Mucosa of rectum (tissue), 2 donors: ENCODE measurements around the gene RCN1.
"Not testable (repeated sequence)": the region's sequence is repeated elsewhere in the genome, so short reads cannot be mapped to it uniquely, and the experiment has no call there.

Experiments
- H3K27ac ChIP-seq, 2 donors: one replicate each; pipeline ENCODE4 v1.7.0; 2013; ENCODE audit warnings: inconsistent platforms in 2 of 2, low read depth in 2 of 2, low read length in 2 of 2
- H3K27me3 ChIP-seq, 2 donors: one replicate each; pipeline ENCODE4 v1.7.0; 2013; ENCODE audit warnings: low read length in 2 of 2; ENCODE audit not compliant: control insufficient read depth in 2 of 2, insufficient read depth in 2 of 2
- H3K36me3 ChIP-seq, 2 donors: one replicate each; pipeline ENCODE4 v1.7.0; 2013; ENCODE audit warnings: low read length in 2 of 2; ENCODE audit not compliant: control insufficient read depth in 2 of 2, insufficient read depth in 2 of 2
- H3K4me1 ChIP-seq, 2 donors: one replicate each; pipeline ENCODE4 v1.7.0; 2013; ENCODE audit warnings: low read length in 2 of 2, mild to moderate bottlenecking in 1 of 2; ENCODE audit not compliant: control insufficient read depth in 2 of 2, insufficient read depth in 2 of 2
- H3K4me3 ChIP-seq, 2 donors: one replicate each; pipeline ENCODE4 v1.7.0; 2013; ENCODE audit warnings: low read length in 2 of 2
- H3K9ac ChIP-seq, 2 donors: one replicate each; pipeline ENCODE4 v1.7.0; 2013; ENCODE audit warnings: low read length in 2 of 2, low read depth in 1 of 2, mild to moderate bottlenecking in 1 of 2
- H3K9me3 ChIP-seq, 2 donors: one replicate each; pipeline ENCODE4 v1.7.0; 2013; ENCODE audit warnings: low read length in 2 of 2; ENCODE audit not compliant: control insufficient read depth in 2 of 2
- donor health status: healthy.
- donor health status: Normal muscosa, but diverticular disease.

RCN1 gene

GRCh38 chr11:32098142-32098903, 7.4 kb downstream of the RCN1 start:
- no peak overlapping the region for H3K4me3 ChIP-seq
- H3K9ac ChIP-seq, result no peak overlapping the region
- no peak overlapping the region for H3K27ac ChIP-seq
- no peaks in the 10 kb centered on the region for H3K9me3 ChIP-seq
- H3K36me3 ChIP-seq, result peaks cover 20 to 35% of the 10 kb centered on the region in 2 donors
- no peaks in the 10 kb centered on the region for H3K27me3 ChIP-seq
- H3K4me1 ChIP-seq, result no peaks in the 10 kb centered on the region

- Histone ChIP-seq H3K9me3 (no peaks in the 10 kb centered on the region), H3K9ac (no peak overlapping the region), H3K27me3 (no peaks in the 10 kb centered on the region), H3K27ac (no peak overlapping the region), H3K4me1 (no peaks in the 10 kb centered on the region), H3K4me3 (no peak overlapping the region), H3K36me3 (peaks cover 20 to 35% of the 10 kb centered on the region in 2 donors)
Observed at GRCh38 chr11:32099516-32099915, 8.6 kb downstream of the RCN1 start.

- no peak overlapping the region for H3K9ac ChIP-seq
- H3K4me1 ChIP-seq, result no peaks in the 10 kb centered on the region
- H3K27me3 ChIP-seq, result no peaks in the 10 kb centered on the region
- no peaks in the 10 kb centered on the region for H3K9me3 ChIP-seq
- peaks cover 20 to 35% of the 10 kb centered on the region in 2 donors for H3K36me3 ChIP-seq
- no peak overlapping the region for H3K27ac ChIP-seq
- H3K4me3 ChIP-seq, result no peak overlapping the region
Observed at GRCh38 chr11:32100495-32100894, 9.6 kb downstream of the RCN1 start.

- Histone ChIP-seq H3K4me1 (no peaks in the 10 kb centered on the region), H3K27me3 (no peaks in the 10 kb centered on the region), H3K4me3 (no peak overlapping the region), H3K9me3 (no peaks in the 10 kb centered on the region), H3K27ac (no peak overlapping the region), H3K36me3 (peaks cover 26 to 35% of the 10 kb centered on the region in 2 donors), H3K9ac (no peak overlapping the region)
Observed at GRCh38 chr11:32101791-32102190, 10.9 kb downstream of the RCN1 start.

- not testable (repeated sequence) for H3K9me3 ChIP-seq, H3K4me3 ChIP-seq, H3K27ac ChIP-seq, H3K9ac ChIP-seq, H3K27me3 ChIP-seq, H3K4me1 ChIP-seq
- peaks cover 21 to 28% of the 10 kb centered on the region in 2 donors for H3K36me3 ChIP-seq
Observed at GRCh38 chr11:32103121-32103719, 12.3 kb downstream of the RCN1 start.

- H3K4me3 ChIP-seq, result no peak overlapping the region
- H3K36me3 ChIP-seq, result peaks cover 21 to 22% of the 10 kb centered on the region in 2 donors
- H3K27ac ChIP-seq, result no peak overlapping the region
- no peaks in the 10 kb centered on the region for H3K4me1 ChIP-seq
- H3K9me3 ChIP-seq, result no peaks in the 10 kb centered on the region
- H3K27me3 ChIP-seq, result no peaks in the 10 kb centered on the region
- no peak overlapping the region for H3K9ac ChIP-seq
Observed at GRCh38 chr11:32103941-32104340, 13.1 kb downstream of the RCN1 start.

GRCh38 chr11:32105871-32106560, 15.1 kb downstream of the RCN1 start:
- Histone ChIP-seq H3K27ac (no peak overlapping the region), H3K27me3 (no peaks in the 10 kb centered on the region), H3K9me3 (no peaks in the 10 kb centered on the region), H3K4me1 (no peaks in the 10 kb centered on the region), H3K9ac (no peak overlapping the region), H3K36me3 (peaks cover 10 to 15% of the 10 kb centered on the region in 2 donors), H3K4me3 (no peak overlapping the region)

- no peaks in the 10 kb centered on the region for H3K4me1 ChIP-seq
- no peak overlapping the region for H3K4me3 ChIP-seq
- no peaks in the 10 kb centered on the region for H3K27me3 ChIP-seq
- no peaks in the 10 kb centered on the region for H3K9me3 ChIP-seq
- H3K27ac ChIP-seq, result no peak overlapping the region
- no peak overlapping the region for H3K9ac ChIP-seq
- peaks cover 0 to 6% of the 10 kb centered on the region in 2 donors for H3K36me3 ChIP-seq
Observed at GRCh38 chr11:32107647-32108046, 16.8 kb downstream of the RCN1 start.

- H3K9ac ChIP-seq, result no peak overlapping the region
- peaks cover 0 to 6% of the 10 kb centered on the region in 2 donors for H3K36me3 ChIP-seq
- H3K4me1 ChIP-seq, result no peaks in the 10 kb centered on the region
Observed at GRCh38 chr11:32108576-32108975, 17.7 kb downstream of the RCN1 start.

GRCh38 chr11:32109138-32109537, 18.3 kb downstream of the RCN1 start:
- no peak overlapping the region for H3K27ac ChIP-seq
- no peak overlapping the region for H3K4me3 ChIP-seq
- no peaks in the 10 kb centered on the region for H3K4me1 ChIP-seq
- H3K9me3 ChIP-seq, result no peaks in the 10 kb centered on the region
- peaks cover 0 to 6% of the 10 kb centered on the region in 2 donors for H3K36me3 ChIP-seq
- H3K9ac ChIP-seq, result no peak overlapping the region
- H3K27me3 ChIP-seq, result no peaks in the 10 kb centered on the region

More at GRCh38 chr11:32108576-32108975, 17.7 kb downstream of the RCN1 start:
- H3K27ac ChIP-seq, result no peak overlapping the region
- H3K27me3 ChIP-seq, result no peaks in the 10 kb centered on the region
- no peak overlapping the region for H3K4me3 ChIP-seq
- H3K9me3 ChIP-seq, result no peaks in the 10 kb centered on the region
